A673 (cell line): ENCODE measurements around the gene ZNF738.

Source experiments
- CTCF ChIP-seq: fragments of 300-800, 200-600 bp; sonication (generic); conservative IDR thresholded peaks from 2 replicates; pipeline ENCODE4 v1.5.1; 2017; ENCODE audit warnings: low read depth, mild to moderate bottlenecking, antibody characterized with exemption, low read length, moderate library complexity, mixed read lengths
- EZH2 ChIP-seq: fragments of 200-600 bp; sonication (generic); IDR thresholded peaks from 2 replicates; pipeline ENCODE4 v1.6.1; 2017; ENCODE audit warnings: borderline replicate concordance, low read depth, mild to moderate bottlenecking, mixed read lengths, antibody characterized with exemption, low read length; ENCODE audit not compliant: poor library complexity, severe bottlenecking

GRCh38 chr19:21423057-21424041 lies 64.5 kb downstream of the ZNF738 start:
- TF ChIP-seq EZH2 = no peak
- TF ChIP-seq CTCF = no peak
